ENCODE results near the gene SEC63.
"Not testable (repeated sequence)": the region's sequence is repeated elsewhere in the genome, so short reads cannot be mapped to it uniquely, and the experiment has no call there.

Gene SEC63

GRCh38 chr6:107931894-107932293, 26.1 kb downstream of the SEC63 start:
- no peak for DNase-seq (ENCODE audit: low spot score)

GRCh38 chr6:107928984-107929383, 29.0 kb downstream of the SEC63 start:
- DNase-seq (ENCODE audit: low spot score), result no peak

DNA sequence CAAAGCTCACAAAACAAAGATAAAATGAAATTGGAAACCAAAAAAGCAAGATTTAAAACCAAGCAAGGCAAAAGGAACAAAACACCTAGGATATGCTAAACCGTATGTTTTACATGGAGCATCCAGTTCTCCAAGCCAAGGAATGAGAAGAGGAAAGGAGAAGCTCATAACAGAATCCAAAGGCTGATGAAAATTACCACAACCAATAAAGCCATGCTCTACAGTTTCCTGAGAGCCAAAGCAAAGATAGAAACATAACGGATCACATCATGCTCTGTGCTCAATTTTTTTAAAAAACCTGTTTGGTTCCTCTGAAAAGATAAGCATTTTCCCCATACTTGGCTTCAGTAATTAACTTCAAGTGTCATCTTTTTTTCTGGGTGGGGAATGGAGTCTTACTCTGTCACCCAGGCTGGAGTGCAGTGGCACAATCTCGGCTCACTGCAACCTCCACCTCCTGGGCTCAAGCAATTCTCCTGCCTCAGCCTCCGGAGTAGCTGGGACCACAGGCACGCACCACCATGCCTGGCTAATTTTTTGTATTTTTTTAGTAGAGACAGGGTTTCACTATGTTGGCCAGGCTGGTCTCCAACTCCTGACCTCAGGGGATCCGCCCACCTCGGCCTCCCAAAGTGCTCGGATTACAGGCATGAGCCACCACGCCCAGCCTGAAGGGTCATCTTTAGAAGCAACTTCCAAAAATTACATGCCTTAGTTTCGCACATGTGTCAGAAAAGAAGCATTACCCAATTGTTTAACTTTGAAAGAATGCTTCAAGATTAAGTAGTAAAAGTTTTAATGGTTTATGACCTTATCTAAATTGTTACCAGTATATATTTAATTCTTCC, 31.1 kb downstream of the SEC63 start:
- not testable (repeated sequence) for DNase-seq (ENCODE audit: low spot score)

- no peak for DNase-seq (ENCODE audit: low spot score)
These were observed 40.3 kb downstream of the SEC63 start for GRCh38 chr6:107917451-107918375.

- DNase-seq (ENCODE audit: low spot score), result not testable (repeated sequence)
These were observed 41.0 kb downstream of the SEC63 start for GRCh38 chr6:107916961-107917360.

- DNase-seq (ENCODE audit: low spot score), result no peak
These were observed 46.3 kb downstream of the SEC63 start for GRCh38 chr6:107911692-107912091.

GRCh38 chr6:107894809-107895396, 63.1 kb downstream of the SEC63 start:
- DNase-seq (ENCODE audit: low spot score), result no peak

GRCh38 chr6:107890431-107890830, 67.6 kb downstream of the SEC63 start:
- DNase-seq (ENCODE audit: low spot score), result not testable (repeated sequence)

DNA sequence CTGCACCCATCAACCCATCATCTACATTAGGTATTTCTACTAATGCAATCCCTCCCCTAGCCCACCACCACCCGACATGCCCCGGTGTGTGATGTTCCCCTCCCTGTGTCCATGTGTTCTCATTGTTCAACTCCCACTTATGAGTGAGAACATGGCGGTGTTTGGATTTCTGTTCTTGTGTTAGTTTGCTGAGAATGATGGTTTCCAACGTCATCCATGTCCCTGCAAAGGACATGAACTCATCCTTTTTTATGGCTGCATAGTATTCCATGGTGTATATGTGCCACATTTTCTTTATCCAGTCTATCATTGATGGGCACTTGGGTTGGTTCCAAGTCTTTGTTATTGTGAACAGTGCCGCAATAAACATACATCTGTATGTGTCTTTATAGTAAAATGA, 72.1 kb downstream of the SEC63 start:
- DNase-seq (ENCODE audit: low spot score), result not testable (repeated sequence)

DNA sequence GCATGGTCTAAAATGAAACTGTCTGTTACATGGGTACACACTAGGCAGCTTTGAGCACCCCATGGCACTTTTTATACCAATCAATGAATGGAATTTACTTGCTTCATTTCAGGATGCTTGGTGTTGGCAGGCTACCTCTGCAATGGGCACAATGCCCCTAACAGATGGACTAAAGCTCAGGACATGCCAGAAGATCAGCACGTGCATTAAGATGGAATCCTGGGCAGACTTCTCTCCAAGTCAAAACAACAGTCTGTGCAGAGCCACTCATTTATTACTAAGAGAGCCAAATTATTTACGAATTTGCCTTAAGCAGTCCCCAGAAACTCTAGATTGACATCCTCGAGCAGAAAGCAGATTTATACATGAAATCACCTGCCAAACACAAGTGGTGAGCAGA, 78.1 kb downstream of the SEC63 start:
- no peak for DNase-seq (ENCODE audit: low spot score)

- DNase-seq (ENCODE audit: low spot score), result no peak
These were observed 80.0 kb downstream of the SEC63 start for GRCh38 chr6:107877968-107878367.

DNA sequence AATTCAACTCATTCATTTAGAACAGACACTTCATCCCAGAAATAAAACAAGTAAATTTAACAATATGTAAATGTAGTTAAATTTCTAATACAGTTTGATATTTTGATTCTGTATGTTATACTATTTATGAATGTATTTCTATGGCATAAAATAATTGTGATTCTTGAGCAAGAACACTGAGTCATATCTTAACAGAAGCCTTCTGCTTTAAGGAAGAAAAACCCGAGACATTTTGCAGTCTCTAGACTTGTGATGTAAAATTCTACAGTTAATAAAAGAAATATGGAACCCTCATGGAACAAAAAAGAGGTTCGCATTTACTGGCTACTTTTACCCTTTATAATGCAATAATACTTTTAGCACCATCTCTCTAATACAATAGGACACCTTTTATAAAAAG, 86.0 kb downstream of the SEC63 start:
- no peak for DNase-seq (ENCODE audit: low spot score)

DNA sequence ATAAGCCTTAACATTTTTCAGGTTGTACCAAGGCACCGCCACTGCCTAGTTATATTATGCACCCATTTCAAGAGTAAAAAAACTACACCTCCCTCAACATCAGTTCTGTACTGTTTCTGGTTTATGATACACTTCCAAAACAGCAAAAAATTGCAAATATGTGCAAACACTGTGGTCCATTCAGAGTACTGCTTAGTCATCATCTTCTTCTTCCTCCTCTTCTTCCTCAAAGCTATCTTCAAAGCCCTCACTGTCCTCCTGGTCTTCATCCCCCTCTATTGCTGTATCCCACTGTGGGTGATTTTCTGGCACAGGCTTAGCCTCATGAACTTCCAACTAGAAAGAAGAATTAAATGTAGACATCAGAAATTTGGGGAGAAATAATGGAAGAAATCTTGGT, 86.5 kb downstream of the SEC63 start:
- not testable (repeated sequence) for DNase-seq (ENCODE audit: low spot score)

DNA sequence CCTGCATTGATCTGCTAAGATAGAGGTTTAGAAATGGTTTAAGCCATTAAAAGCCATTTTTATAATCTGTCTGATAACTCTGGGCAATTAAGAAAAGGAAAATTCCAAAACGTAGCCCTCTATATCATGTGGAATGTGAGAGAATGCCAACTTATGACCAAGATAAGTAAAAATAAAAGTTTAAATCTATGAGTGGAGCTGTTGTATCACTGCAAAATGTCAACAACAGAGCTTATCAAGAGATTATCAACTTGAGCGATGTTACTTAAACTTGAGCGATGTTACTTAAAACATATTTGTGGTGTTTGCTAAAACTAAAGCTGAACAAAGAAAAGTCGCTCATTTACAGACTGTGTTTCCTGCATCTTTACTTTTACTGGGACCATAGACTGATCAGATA, 87.0 kb downstream of the SEC63 start:
- no peak for DNase-seq (ENCODE audit: low spot score)

GRCh38 chr6:107870381-107870780, 87.6 kb downstream of the SEC63 start:
- DNase-seq (ENCODE audit: low spot score), result no peak

- no peak for DNase-seq (ENCODE audit: low spot score)
These were observed 88.1 kb downstream of the SEC63 start for GRCh38 chr6:107869871-107870270.

- DNase-seq (ENCODE audit: low spot score), result no peak
These were observed 89.0 kb downstream of the SEC63 start for GRCh38 chr6:107868867-107869611.

DNA sequence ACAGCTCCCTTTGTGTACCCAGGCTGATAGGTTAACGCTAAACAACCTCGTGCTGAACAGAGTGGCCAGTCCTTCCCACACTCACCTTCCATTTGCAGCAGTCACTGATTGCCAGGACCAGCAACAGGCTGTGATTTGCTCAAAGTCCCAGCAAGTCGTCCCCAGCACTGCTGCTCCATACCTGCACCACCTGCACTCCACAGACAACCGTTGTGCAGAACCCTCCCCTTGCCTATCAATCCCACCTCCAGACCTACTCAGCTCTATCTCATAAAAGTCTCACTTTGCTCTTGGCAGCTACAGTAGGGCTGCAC, 90.7 kb downstream of the SEC63 start:
- DNase-seq (ENCODE audit: low spot score), result no peak

DNA sequence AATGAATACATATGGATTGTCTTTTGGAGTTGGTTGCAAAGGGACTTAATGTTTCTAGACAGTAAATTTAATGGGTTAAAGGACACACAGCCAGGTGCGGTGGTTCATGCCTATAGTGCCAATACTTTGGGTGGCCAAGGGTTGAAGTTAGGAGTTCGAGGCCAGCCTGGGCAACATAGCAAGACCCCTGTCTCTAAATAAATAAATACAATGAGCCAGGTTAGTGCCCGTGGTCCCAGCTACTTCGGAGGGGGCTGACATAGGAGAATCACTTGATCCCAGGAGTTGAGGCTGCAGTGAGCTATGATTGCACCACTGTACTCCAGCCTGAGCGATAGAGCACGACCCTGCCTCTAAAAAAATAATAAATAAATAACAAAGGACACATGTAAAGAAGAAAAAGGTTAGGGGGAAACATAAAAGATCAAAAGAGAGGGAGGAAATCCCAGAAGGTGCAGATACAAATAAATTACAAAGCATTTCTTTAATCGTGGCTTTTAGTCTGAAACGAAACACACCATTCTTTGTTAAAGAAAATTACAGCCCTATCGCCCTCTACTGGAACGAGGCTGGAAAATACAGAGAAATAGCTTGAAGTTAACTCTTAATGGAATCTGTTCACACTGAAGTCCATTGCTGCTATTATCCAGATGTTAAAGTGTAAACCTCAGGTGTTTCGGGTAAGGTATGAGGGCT, 91.3 kb downstream of the SEC63 start:
- DNase-seq (ENCODE audit: low spot score), result peak; percentile 45

GRCh38 chr6:107864226-107865127, 93.5 kb downstream of the SEC63 start:
- no peak for DNase-seq (ENCODE audit: low spot score)
